ENCODE results near the gene GC.
"Not testable (repeated sequence)": the region's sequence is repeated elsewhere in the genome, so short reads cannot be mapped to it uniquely, and the experiment has no call there.

Gene GC

GRCh38 chr4:71769434-71769833 lies 14.4 kb downstream of the GC start:
- intact Hi-C loops (cut with DNase I), result no loop called here
- no peak for DNase-seq

DNA sequence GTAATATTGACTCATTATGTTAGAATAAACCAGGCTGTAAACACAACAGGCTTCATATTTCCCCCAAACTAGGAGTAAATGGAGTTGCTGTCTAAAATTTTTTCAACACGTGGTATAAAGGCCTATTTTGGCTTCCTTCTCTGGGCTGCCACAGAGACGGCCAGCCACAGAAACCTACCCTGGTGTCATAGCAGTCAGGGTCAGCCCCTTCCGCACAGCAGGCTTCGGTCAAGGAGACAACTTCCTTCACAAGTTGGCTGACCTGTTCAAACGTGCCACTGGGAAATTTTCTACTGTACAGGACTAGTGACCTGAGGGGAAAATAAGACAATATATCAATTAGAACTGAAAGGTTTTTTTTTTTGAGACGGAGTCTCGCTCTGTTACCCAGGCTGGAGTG lies 15.8 kb downstream of the GC start:
- no peak for DNase-seq
- intact Hi-C loops (cut with DNase I), result no loop called here

DNA sequence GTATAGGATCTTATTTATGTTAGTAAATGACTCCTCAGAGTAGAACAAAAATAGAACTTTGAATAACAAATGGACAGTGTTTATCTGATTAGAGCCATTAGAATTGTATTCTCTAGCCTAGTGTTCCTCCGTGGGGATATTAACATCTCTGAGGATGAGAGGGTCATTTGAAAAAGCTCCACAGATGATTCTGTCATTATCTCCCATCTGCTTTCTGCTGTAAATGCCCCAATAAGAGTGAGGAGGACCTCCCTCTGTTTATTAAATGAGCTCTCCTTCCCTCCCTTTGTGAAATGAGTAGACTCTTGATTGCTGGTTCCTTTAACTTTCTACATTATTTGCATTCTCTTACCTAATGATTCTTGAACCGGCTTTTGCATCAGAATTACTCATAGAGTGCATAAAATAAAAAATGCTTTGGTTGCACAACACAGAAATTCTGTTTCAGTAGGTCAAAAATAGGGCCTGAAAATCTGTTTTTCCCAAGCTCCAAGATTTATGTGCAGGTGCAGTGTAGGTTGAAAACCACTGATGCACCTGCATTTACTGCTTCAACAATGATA lies 18.0 kb downstream of the GC start:
- no peak for DNase-seq
- intact Hi-C loops (cut with DNase I), result no loop called here

DNA sequence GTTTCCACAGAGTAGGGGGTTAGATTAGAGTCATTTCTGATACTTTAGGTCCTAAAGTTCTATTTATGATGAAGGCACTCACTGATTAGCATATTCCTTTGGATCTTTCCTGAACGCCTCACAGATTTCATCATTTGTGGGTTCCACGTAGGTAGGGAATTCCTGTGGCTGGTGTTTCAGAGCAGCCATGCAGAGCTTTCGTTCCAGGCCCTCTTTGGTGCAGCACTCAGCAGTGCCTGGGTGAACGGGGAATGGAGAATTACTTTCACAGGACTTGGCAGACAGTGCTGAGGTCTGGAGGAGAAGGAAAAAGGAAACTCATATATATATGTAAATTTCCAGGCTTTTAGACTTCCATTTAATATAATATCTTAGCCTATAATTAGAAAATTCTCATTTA lies 18.5 kb downstream of the GC start:
- DNase-seq, result peak in 1 of 10 donors; percentile 47
- intact Hi-C loops (cut with DNase I), result no loop called here

GRCh38 chr4:71752383-71753042 lies 31.4 kb downstream of the GC start:
- intact Hi-C loops (cut with DNase I), result no loop called here
- no peak for DNase-seq

DNA sequence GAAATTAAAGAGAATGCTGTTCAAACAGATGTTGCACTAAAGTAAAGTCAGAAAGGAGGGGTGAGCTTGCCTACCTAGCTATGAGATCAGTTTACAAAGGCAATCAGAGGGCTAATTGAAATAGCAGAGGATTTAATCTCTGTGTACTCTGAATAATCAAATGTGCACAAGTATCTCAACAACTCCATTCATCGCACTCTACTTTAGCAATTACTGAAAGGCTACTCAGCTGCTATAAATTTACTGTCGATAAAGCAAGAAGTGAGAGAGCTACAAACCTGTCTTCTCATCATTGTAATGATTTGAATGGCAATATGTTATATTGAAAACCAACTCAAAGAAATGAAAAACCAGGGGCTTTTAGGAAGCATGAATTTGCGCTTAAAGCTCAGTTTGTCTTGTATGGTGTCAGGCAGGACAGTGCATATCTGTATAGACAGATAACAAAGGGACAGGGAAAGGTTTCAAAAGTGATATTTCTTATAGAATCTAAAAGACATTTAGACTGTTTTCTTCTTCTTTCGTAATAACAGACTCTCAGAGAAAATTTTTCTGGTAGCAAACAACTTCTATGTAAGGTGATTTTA lies 34.8 kb downstream of the GC start:
- intact Hi-C loops (cut with DNase I), result no loop called here
- DNase-seq, result no peak

DNA sequence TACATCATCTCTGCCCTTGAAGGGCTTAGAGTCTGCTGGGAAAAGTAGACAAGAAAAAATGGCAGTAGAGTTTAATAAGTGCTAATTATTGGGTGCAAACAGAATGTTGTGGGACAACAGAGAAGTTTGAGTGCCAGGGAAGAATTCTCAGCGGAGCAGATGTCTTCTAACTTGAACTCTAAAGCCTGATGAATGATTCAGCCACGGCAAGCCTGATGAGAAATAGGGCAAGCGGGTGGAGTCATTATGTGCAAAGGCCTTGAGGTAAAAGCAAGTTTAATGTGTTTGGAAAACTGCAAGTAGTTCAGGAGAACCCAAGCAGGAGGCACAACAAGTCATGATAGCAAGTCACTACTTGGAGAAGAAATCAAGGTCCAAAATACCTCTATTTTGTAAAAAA lies 37.5 kb downstream of the GC start:
- intact Hi-C loops (cut with DNase I), result no loop called here

DNA sequence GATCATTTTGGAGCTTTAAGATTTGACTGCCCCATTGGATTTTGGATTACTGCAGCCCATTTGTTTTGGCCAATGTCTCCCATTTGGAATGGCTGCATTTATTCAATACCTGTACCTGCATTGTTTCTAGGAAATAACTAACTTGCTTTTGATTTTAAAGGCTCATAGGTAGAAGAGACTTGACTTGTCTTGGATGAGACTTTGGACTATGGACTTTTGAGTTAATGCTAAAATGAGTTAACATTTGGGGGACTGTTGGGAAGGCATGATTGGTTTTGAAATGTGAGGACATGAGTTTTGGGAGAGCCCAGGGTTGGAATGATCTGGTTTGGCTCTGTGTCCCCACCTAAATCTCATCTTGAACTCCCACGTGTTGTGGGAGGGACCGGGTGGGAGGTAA lies 45.1 kb downstream of the GC start:
- not testable (repeated sequence) for DNase-seq
- intact Hi-C loops (cut with DNase I), result loop anchor here (10.0 kb wide), 1 partner anchor 546 kb away; no protein-coding TSS in a partner anchor

More for the DNA sequence above, 37.5 kb downstream of the GC start:
- no peak for DNase-seq

- intact Hi-C loops (cut with DNase I), result loop anchor here (10.0 kb wide), 1 partner anchor 552 kb away; no protein-coding TSS in a partner anchor
- no peak for DNase-seq
Observed at GRCh38 chr4:71732706-71733105, 51.2 kb downstream of the GC start.

DNA sequence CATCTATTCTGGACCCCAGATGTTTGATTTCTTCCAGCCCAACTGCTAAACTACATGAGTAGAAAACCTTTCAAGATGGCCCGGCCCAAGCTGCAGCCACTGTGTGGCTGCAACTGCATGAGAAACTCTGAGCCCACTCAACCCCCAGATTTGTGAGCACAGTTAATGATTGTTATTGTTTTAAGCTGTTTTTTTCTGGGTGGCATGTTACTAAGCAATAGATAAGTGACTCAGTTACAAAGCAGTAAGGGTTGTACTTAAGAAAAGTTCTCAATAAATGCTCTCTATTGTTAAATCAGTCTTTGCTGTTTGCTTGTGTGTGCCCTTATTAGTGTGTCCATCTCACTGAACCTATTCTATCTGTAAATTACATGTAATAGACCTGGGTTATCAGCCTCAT lies 51.8 kb downstream of the GC start:
- intact Hi-C loops (cut with DNase I), result loop anchor here (10.0 kb wide), 1 partner anchor 553 kb away; no protein-coding TSS in a partner anchor
- DNase-seq, result no peak

DNA sequence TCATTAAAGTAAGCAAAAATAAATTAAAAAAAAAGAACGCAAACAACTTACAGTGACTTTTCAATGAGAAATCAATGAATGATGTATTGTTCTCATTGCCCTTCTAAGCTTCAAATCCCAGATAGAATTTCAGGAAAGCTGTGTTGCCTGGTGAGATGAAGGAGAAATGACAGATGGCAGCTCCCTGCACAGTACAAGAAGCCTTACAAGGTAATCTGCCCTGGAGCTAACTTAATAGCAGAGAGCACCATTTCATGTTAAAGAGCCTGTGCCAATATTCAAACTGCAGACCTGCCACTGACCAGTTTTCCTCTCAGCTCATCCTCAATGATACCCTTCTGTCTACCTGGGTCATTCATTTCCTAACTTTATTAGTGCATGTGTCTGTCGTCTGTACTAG lies 54.0 kb downstream of the GC start:
- no peak for DNase-seq
- intact Hi-C loops (cut with DNase I), result loop anchor here (10.0 kb wide), 1 partner anchor 555 kb away; no protein-coding TSS in a partner anchor

DNA sequence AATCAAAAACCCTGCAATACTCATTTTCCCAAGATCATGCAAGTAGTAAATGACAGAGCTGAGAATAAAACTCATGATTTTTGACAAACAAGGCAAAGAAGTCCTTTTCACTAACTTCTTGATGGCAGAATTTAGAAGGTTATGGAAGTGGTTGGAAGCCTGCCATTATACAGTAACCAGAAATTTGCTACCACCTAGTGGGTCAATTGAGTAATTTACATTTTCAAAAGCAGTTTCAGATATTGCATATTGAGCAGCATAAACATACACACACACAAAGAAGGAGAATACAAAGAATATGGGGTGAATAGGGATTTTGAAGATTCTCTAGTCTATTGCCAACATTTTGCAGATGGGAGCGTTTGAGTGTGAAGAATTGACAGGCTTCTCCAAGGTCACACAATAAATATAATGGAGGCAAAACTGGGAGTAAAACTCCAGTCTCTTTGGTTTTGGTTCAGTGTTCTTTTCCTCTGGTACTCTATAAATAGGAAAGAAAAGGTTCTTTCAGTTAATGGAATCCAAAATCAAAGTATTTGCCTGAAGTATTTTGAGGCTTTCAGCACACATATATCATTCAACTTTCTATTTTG lies 70.2 kb downstream of the GC start:
- intact Hi-C loops (cut with DNase I), result loop anchor here (1.0 to 2.0 kb wide), 2 partner anchors 484 to 529 kb away; no protein-coding TSS in a partner anchor
- no peak for DNase-seq

- intact Hi-C loops (cut with DNase I), result loop anchor here (2.0 kb wide), 1 partner anchor 527 kb away; no protein-coding TSS in a partner anchor
- DNase-seq, result no peak
Observed at GRCh38 chr4:71711985-71712348, 71.9 kb downstream of the GC start.

- DNase-seq, result no peak
- intact Hi-C loops (cut with DNase I), result no loop called here
Observed at GRCh38 chr4:71711044-71711984, 72.6 kb downstream of the GC start.

DNA sequence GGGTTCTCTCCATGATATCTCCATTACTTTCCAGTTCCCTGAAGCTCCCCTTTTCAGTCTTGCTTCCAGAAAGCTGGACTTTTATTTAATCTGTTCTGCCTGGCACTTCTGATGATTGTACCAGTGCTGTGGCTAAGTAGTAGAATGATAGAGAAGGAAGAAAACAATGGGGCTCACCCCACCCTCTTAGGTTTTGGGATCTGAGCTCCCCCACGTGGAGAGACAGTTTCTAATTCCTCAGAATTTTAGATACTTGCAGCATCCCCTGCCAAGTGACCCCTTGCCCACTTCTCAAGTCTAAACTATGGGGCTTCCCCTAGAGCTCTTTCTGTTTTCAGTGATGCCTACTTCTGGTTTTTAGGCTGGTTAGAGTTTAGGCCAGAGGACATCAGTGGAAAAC lies 73.9 kb downstream of the GC start:
- no peak for DNase-seq
- intact Hi-C loops (cut with DNase I), result no loop called here

GRCh38 chr4:71698141-71698540 lies 85.7 kb downstream of the GC start:
- DNase-seq, result no peak

DNA sequence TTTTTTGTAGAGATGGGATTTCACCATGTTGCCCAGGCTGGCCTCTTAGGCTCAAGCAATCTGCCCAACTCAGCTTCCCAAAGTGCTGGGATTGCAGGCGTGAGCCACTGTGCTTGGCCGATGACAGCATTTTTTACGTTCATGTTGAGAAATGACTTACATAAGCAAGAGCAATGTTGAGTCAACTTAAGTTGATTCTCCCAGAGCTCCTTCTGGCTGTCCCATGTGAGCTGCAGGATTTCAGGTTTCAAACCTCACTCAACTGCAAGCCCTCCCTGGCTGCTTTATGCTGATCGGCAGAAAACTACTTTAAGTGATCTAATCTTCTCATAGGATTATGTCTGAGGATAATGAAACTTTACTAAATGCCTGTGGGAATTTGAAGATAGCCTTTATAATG lies 86.8 kb downstream of the GC start:
- intact Hi-C loops (cut with DNase I), result no loop called here
- no peak for DNase-seq

More at GRCh38 chr4:71698141-71698540, 85.7 kb downstream of the GC start:
- intact Hi-C loops (cut with DNase I), result no loop called here

DNA sequence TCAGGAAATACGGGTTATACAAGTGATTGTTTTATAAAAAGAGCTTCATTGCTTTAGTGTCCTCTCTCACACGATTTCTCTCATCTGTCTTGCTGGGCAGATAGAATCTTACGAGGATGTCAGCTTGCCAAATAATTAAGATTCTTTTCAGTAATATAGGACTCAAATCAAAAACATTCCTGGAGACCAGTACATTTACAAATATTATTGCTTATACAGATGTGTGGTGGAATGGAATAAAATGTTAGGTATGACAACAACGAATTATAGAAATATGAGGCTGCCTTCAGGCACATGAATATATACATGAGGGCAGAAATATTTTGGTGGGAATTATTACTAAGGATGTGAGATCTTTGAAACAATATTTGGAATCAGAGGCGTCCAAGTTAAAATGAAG lies 88.9 kb downstream of the GC start:
- intact Hi-C loops (cut with DNase I), result no loop called here
- no peak for DNase-seq

DNA sequence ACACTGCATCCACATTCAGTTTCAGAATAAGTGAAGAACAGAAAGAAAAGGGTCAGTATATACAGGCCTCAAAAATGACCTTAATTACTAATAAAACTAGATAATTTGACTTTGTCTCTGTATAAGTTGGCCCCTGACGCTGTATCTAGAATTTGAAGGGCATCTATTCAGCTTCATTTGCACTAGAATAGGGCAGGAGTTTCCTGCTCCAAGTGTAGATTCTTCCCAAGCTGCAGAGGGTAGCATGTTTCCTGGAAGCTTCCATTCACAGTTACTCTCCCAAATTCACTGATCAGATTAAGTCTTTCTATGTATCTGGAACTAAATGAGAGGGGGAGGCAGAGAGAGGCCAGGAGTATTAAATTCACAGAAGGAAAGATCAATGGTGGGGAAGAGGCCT lies 90.9 kb downstream of the GC start:
- intact Hi-C loops (cut with DNase I), result no loop called here

GRCh38 chr4:71692198-71692597 lies 91.7 kb downstream of the GC start:
- DNase-seq, result no peak

More for the DNA sequence above, 90.9 kb downstream of the GC start:
- DNase-seq, result no peak

More at GRCh38 chr4:71692198-71692597, 91.7 kb downstream of the GC start:
- intact Hi-C loops (cut with DNase I), result no loop called here

Measured in posterior cingulate gyrus (tissue), 11 donors.